NCI-H2171 treated with DMSO at 0.1 percent for 48 hours (cell line): ENCODE data around the gene LMBR1.

Experiments
- DNase-seq: peaks from one replicate; lab custom pipeline; 2025; lab: John Stamatoyannopoulos, UW

LMBR1 gene

DNA sequence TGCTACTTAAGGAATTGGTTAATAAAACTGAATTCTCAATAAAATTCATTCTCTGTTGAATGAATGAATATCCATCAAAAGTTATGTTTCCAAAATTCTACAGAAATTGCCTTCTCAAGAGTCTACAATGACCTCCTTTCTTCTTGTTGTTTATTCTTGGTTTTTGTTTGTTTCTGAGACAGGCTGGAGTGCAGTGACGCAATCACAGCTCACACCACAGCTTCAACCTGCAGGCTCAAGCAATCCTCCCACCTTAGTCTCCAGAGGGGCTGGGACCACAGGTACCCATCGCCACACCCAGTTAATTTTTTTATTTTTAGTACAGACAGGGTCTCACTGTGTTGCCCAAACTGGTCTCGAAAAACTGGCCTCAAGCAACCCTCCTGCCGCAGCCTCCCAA, 97.6 kb downstream of the LMBR1 start:
- no peak for DNase-seq

DNA sequence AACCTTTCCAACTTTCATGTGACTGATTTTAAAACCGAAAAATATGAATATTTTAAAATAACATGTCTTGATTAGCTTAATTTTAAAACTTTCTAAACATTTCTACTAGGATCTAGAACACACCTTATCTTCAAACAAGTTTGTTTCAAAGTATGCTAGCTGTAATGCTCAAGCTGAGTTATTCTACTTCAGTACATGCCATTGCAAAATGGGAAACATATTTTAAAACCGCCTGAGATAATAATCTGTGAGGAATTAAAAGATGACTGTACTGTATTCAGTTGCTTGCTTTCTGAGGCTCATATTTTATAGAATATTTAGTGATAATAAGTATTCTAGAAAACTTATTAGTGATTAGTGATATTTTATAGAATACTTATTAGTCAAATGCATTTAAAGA, 99.6 kb downstream of the LMBR1 start:
- no peak for DNase-seq

DNA sequence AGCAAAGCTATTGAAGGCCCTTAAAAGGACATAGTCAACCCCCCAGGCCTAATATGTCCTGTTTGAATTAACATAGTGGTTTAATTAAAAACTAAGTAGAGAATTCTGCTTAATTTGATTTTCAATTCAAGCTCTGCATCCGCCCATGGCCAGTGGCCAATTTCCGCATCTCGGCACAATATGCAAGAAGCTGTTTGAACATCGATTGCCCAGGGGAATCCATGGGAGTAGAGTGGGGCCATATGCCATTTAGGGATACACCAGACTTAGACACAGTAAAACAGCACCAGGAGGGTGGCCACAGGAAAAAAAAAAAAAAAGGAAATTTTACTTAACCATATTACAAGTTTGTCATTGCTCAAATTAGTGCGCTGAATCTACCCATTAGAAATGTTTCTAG, 100.4 kb downstream of the LMBR1 start:
- DNase-seq = peak; percentile 86

DNA sequence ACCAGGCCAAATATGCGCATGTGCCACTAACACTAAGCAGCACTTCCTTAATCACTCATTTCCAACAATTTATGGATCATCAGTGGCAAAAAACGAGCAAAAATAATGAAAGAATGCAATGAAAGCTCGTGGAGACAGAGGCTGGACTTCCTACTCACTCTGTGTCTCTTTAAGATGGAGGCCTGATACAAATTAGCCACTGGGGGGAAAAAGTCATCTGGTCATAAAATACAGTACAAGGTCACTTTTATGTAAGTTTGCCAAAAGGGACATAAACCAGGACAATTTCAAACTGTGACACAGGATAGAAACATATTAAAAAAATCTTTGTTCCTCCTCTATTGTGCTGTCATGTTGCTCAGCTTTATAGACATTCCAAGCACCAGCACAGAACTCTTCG, 101.7 kb downstream of the LMBR1 start:
- no peak for DNase-seq

DNA sequence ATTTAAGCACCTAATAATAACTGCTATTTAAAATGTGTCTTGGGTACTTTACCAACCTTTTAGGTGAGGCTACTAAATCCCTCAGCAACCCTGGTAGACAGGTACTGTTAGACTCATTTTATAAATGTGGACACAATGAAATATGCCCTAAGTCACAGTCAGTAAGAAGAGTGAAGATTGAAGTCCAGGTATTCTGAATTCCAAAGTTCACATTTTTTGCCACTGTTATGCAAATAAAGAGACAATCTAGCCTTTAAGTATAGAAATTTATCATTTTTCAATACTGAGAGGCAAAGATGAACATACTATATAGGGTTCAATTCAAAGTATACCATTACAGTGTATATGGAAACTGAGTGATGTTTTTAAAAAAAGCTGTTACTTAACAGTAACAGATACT, 102.7 kb downstream of the LMBR1 start:
- no peak for DNase-seq

DNA sequence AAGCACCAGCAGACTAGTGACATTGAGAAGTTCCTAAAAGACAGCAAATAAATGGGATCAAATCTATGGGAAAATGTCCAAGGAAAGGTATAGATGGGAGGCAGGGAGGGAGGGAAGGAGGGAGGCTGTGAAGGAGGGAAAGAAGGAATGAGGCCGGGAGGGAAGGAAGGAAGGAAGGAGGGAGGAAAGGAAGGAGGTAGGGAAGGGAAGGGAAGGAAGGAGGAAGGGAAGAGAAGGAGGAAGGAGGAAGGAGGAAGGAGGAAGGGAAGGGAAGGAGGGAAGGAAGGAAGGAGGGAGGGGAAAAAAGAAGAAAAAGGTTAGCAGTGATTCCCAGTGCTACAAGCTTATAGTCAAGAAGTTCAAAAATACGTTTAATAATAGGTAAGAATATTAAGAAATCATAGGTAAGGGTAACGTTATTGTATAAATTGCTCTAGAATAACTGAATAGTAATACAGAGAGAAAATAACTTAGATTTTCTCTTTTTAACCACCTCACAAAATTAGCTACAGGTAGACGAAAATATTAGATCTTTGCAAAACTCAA, 106.9 kb downstream of the LMBR1 start:
- DNase-seq = no peak

DNA sequence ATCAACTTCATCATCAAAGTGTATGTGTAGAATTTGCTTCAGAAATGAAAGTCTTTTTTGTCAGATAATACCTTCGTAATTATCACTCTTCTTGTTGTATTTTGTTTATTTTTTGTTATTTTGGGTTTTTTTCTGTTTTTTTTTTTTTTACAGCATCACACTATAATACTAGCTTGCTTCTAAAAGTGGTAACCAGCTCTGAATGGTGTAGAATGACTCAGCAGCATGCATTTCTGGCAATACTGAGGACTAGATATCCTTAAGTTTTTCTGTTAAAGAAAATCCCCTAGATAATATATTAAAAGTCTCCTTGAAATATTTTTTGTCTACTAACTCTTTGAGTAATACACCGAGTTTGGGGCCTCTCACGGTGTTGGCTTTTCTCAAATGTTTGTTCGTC, 109.1 kb downstream of the LMBR1 start:
- no peak for DNase-seq

DNA sequence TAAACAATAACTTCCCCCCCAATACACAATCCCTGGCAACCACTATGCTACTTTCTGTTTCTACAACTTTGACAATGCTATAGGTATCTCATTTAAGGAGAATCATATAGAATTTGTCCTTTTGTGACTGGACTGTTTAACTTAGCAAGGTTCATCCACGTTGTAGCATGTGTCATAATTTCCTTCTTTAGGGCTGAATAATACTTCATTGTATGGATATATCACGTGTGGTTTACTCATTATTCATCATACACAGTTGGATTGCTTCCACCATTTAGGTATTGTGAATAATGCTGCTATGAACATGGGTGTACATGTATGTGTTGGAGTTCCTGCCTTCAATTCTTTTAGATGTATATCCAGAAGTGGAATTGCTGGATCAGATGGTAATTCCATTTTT, 111.0 kb downstream of the LMBR1 start:
- DNase-seq = no peak

DNA sequence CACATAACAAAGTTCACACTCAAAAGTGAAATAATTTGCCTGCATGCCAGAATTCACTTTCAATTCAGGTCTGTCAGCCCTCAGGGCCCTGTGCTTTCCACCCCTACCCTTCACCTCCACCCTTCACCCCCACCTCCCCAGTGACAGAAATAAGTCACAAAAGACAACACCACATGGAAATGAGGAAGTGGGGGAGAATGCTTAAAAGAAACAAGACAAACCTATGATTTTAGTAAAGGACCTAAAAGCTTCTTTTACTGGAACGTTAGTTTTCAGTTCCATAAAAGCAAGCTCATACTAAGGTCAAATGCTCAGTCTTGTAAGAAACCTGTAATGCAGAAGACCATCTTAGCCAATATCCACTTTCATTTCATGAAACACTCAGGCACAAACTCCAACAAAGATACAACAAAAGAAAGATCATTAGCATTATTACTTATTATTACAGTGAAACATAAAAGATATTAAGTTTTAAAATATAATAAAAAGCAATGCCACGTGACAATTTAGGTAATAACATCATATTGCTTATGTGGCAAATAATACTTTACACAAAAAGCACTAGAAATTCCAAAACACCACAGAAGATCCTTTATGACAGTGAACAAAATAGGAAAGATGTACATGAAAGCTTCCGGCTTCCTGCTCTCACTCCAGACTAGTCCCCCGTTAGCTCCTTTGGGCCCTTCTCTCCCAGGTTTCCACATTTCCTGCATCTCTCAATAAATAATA, 112.1 kb downstream of the LMBR1 start:
- DNase-seq = no peak

DNA sequence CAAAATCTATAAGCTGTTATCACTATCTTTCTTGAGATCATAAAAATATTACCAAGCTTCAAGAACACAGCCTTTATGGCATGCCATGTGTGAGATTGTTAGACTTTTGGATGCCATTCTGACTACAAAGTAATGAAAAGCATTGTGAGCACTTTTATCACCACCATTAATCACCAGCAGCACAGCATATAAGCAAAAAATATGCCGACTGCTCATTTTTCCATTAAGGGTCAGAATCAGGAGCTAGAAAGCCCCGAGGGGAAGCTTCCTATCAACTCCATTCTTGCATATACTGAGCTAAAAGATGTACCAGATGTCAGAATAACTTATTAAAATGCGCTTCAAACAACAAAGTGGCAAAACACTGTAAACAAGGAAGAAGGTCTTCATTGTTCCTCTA, 114.3 kb downstream of the LMBR1 start:
- DNase-seq = no peak

DNA sequence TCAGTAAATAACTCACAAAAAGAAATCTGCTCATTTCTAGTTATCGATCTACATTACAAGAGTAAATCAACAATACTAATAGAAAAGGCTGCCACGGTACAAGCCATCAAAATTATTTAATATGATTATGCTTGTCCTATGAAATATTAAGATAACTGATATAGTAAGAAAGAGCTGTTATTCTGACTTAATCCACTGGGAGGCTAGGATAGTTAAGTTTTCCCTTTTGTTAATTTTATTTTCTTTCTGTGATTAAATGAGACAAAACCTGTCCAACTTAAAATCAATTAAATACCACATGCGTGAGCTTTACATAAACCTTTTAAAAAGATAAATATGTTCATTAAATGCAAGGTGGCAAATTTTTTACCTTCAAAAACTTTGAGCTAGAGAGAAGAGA, 114.8 kb downstream of the LMBR1 start:
- DNase-seq = no peak

DNA sequence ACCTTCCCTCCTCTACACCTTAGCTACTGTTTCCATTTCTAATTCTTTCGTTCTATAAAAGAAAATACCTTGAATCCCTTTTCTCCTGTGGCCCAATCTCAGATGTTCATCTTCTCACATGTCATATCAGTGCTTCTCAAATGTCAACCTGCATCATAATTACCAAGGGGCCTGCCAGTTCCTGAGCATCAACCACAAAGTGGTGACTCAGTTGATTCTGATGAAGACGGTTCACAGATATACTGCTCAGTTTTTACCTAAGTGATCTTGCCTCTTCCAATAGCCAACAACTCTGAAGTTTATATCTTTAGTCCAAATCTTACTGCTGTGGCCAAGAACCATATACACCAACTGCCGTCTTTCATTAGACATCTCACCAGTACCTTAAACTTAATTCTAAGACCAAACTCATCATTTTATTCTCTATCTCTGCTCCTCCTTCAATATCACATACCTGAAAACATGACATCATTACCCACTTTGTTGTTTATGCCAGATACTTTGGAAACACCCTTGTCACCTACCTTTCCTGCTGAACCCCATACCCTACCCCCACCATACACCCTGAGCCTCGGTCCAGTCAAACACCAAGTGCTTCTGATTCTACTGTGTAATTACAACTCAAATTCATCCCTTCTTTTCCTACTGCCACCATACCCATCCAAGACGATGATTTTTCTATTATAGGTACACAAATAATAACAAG, 115.5 kb downstream of the LMBR1 start:
- peak; percentile 17 for DNase-seq

DNA sequence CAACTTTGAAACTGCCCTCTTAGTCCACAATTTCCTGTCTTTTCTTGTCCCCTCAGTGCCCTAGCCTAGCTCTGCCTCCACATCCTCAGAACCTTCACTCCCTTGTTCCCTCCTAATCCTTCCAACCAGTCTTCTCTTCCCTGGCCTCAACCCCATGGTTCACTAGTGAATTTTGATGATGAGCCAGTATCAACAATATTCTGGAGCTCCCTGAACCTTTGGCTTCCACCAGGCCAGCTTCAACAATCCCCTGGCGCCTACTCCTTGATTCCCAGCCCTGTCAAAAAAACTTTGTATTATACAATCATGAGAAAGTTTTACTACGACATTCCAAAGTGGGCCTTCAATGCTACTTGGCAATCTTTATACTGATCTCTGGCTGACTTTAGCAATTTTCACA, 116.5 kb downstream of the LMBR1 start:
- no peak for DNase-seq

DNA sequence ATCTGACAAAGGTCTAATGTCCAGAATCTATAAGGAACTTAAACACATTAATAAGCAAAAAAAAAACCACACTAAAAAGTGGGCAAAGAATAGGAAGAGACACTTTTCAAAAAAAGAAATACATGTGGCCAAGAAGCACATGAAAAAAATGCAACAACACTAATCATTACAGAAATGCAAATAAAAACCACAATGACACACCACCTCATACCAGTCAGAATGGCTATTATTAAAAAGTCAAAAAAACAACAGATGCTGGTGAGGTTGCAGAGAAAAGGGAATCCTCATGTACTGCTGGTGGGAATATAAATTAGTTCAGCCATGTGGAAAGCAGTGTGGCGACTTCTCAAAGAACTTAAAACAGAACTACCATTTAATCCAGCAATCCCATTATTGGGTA, 119.0 kb downstream of the LMBR1 start:
- DNase-seq = no peak

DNA sequence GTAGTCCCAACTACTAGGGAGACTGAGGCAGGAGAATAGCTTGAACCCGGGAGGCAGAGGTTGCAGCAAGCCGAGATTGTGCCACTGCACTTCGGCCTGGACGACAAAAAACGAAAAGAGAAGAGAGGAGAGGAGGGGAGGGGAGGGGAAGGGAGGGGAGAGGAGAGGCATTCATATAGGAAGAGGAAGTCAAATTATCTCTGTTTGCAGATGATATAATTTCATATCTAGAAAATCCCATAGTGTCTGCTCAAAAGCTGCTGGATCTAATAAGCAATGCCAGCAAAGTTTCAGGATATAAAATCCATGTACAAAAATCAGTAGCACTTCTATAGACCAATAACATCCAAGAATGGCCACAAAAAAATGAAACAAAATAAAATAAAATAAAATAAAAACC, 120.3 kb downstream of the LMBR1 start:
- no peak for DNase-seq

DNA sequence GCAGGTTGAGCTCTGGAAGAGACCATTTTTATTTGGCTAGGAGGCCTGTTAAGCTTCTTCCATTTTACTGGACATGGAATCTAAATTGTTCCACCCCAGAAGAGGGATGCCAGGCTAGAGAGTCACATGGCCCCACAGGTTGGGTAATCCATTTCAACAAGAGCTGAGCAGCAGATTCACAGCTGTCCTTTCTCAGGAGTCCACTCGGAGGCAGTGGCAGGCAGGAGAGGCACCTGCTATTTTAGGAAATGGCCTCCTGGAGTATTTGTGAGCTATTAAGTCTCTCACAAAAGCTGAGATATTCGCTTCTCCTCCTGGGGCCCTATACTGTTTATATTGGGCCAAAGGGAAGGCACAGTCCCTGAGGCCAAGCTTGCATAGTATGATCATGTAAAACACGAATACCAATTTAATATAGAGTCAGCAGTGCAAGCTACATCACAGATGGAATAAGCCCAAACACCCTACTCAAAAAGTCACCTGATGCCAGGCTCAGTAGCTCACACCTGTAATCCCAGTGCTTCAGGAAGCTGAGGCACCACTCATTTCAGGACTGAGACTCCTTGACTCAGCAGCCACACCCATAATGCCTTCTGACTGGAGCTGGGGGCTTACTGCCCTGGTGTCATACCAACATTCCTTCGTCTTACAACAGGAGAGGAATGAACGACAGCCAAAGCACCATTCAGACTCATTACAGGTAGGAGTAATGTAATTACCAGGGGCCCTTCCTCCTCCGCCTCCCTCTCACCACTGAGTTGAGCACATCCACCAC, 124.1 kb downstream of the LMBR1 start:
- DNase-seq = no peak

DNA sequence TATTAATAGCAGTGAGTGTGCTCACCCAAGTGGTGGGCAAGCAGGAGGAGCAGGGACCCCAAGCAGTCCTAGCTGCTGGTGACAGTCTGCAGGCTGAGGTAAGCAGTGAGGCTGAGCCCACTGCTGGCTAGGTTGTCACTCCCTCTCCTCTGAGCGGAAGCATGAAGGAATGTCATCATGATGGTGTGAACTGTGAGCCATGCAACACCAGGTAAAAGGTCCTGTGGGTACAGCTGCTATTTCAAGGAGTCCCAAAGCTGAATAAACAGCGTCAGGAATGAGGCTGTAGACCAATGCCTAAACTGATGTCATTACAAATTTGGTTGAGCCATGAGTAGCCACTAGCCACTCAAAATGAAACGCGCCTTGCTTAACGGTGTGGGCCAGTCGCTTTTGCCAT, 126.3 kb downstream of the LMBR1 start:
- DNase-seq = no peak

DNA sequence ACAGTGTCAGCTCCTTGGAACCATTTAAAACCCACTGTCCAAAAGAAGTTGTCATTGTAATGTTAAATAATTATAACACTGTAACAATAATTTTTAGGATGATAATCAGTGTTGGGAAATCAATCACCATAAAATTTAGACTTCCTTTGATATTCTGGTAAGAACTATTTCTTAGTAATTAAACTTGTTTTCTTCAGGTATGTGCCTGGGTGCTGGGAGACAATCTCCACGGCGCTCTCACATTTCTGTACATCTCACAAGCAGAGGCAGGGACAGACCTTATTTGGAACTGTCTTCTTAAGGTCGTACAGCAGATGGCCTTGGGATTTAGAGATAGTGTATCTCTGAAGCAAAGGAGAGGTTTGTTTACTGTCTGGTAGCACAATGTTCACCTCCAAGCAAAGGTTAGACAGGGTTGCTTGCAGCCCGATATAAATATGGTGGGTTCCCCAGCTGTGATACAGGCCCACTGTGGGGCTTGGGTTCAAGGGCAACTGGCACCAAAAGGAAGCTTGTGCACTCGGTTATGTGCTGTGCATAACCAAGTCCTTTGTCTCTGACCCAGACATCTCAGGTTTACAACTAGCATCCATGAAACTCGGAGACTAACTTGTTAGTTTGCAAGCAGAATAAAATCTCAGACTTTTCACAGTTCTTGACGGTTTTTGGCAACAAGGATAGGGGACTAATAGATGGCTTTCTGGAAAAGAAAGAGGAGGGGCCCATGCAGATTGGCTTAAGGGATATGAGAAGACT, 126.9 kb downstream of the LMBR1 start:
- DNase-seq = peak; percentile 17

DNA sequence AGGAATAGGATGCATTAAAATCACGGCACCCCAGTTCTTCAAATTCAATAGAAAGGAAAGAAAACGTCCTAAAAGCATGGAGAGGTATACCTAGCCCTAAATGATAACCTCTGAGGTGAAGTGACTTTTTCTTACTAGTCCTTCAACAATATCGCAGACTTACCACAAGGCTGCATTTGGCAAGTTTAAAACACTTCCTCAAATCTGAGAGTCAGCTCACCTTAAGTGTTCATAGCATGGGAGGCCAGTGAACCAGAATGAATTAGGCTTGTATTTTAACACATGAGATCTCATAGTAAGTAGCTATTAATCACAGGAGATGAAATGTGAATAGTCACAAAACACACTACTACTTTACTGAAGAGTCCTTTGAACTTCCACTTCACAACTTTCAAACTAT, 128.2 kb downstream of the LMBR1 start:
- no peak for DNase-seq

DNA sequence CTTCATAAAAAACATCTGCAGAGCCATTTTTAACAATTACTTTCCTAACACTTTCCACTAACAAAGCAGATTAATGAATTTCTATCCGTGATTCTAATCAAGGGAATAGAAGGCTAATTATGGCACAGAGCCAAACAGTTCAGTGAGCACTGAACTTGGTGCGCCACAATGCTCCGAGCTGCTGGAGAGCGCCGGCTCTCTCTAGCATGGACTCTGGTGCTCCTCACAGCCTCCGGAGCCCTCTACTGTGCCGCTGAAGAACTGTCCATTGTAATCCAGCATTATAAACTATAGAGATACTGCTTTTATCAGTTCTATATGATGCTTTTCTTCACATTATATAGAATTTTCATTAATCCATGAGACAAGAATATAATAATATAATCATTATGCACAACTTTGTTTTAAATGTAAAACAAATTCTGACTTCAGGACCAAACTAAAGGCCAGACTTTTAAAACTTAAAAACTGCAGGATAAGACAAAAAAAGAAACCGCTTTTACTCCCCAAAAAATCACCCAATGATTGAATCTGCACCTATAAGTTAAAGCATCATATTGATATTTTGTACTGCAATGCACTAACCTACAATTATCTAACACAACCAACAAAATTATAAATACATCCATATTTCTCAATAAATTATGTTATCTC, 128.8 kb downstream of the LMBR1 start:
- DNase-seq = peak; percentile 67

DNA sequence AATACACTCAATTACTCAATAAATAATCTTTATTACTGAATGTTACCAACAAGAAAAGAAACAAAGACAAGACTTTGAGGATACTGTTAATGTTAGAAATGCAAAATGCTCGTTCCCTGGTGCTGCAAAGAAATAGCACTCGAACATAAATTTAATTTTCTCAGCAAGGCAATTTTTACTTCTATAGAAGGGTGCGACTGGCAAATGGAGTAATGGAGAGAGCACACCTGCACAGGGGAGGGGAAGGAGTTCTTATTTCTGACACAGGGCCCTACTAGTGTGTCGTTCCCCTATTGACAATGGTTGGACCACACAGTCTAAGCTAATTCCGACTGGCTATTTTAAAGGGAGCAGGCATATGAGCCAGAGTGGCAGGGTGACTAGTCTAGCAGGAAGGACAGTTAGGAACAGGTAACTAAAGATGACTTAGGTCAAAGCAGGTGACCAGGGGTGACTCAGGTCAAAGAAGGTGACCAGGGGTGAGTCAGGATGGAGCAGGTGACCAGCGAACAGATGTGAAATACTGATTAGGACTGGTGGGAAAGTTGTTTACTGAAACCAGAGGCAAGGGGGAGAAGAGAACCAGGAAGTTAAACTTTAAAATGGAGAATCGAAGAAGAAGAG, 133.3 kb downstream of the LMBR1 start:
- DNase-seq = no peak
